NCI-H2081 treated with DMSO at 0.1 percent for 48 hours (cell line): ENCODE measurements around the gene F9.
"Not testable (repeated sequence)": the region's sequence is repeated elsewhere in the genome, so short reads cannot be mapped to it uniquely, and the experiment has no call there.

Source experiments
- DNase-seq: peaks from one replicate; lab custom pipeline; 2025; lab: John Stamatoyannopoulos, UW

The F9 gene

GRCh38 chrX:139530550-139530949 lies at the start of gene F9:
F9 (plus strand) TSS chrX:139530739; CDS start chrX:139530765, 26 bp downstream.
- no peak for DNase-seq

DNA sequence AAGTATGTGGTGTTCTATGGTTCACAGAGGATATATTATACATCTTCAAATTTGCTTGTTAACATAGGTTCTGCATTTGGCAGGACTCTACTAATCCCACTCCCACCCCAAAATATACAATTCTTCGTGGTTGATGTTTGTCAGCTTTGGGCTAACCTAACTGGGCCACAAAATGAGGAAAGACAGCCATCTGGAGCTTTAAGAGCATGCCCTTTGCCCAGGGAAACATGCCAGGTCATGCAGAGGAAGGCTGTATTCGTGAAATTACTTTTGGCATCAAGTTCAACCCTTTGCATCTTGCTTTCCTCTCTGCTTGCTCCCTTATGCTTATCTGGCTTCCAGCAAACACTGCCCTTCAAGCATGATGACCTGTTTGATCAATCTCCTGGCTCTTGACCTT lies 46.8 kb upstream of the F9 start:
- DNase-seq: no peak

DNA sequence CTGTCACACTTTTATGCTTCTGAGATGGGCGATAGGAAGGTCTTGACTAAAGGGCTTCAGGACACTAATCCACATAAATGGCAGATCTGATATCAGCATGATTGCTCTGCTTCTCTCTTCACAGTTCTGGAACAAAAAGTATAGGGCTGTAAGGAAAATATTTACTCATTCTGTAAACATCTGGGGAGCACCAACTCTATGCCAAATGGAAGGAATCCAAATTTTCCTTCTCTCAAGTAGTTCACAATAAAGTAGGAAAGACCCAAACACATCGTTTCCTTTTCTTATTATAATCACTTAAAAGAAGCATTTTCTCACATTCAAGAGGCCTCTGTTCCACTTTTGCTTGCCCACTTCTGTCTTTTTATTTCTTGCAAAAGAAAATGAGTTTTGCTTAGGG lies 45.9 kb upstream of the F9 start:
- no peak for DNase-seq

DNA sequence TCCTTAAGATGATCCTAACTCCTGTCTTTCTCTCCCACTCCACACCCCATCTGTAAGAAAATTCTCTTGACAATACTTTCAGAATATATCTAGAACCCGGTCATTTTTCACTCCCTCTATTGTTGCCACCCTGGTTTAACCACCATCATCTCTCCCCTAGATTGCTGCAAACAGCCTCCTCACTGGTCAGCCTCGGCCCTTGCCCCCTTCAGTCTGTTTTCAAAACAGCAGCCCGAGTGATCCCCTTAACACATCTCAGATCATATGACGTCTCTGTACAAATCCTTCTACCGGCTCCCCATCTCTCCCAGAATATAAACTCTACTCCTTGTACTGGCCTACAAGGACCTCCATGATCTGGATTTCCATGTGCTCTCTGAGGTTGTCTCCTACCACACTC lies 35.2 kb upstream of the F9 start:
- DNase-seq: no peak

GRCh38 chrX:139506333-139506732 lies 24.2 kb upstream of the F9 start:
- DNase-seq: no peak

DNA sequence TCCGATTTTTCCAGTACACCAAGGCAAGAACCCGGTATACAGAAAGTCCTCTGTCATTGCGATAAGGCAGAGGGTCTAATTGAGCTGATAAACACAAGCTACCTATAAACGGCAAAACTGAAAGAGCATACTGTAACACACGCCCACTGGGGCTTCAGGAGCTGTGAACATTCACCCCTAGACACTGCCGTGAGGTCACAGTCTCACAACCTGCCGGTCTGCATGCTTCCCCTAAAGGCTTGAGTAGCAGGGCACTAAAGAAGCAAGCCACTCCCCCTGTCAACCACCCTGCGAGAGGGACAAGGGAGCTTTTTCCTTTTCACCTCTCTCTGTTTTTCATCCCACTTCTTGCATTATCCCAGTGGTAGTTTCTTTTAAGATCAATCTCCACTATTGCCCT lies 22.4 kb upstream of the F9 start:
- no peak for DNase-seq

DNA sequence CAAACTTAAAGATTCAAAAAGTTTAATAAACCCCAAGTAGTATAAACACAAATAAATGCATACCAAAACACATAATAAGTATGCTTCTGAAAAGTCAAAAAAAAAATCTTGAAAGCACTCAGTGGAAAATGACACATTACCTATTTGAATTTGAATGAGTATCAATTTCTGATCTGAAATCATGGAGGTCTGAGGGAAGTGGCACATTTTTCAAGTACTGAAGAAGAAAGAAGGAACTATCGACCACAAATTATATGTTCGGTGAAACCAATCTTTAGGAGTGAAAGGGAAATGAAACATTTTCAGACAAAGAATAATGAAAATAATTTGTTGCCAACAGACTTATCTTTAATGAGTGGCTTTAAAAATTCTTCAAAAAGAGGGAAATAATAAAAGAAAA lies 12.1 kb upstream of the F9 start:
- DNase-seq: no peak

DNA sequence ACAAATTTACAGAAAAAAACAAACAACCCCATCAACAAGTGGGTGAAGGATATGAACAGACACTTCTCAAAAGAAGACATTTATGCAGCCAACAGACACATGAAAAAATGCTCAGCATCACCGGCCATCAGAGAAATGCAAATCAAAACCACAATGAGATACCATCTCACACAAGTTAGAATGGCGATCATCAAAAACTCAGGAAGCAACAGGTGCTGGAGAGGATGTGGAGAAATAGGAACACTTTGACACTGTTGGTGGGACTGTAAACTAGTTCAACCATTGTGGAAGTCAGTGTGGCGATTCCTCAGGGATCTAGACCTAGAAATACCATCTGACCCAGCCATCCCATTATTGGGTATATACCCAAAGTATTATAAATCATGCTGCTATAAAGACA lies 1.7 kb upstream of the F9 start:
- not testable (repeated sequence) for DNase-seq

GRCh38 chrX:139532834-139533233 lies 2.3 kb downstream of the F9 start:
- DNase-seq: no peak

DNA sequence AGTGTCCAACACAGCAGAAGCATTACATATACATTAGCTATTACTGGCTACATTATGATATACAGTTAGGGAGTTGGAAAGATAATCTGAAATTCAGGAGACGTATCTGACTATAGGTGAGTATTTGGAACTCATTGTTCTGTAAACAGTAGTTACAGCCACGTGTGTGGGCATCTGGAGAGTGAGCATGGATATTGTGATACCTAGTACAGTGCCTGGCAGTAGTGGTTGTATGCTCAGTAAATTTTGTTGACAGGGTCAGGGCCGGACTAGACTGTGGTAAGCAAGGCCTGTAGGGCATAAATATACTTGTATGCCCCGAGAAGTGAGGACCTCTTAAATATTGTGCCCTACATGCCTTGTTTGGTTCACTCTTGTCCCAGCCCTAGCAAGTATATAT lies 2.9 kb downstream of the F9 start:
- no peak for DNase-seq

GRCh38 chrX:139538907-139539790 lies 8.6 kb downstream of the F9 start:
- no peak for DNase-seq

GRCh38 chrX:139542652-139543051 lies 12.1 kb downstream of the F9 start:
- DNase-seq: no peak

DNA sequence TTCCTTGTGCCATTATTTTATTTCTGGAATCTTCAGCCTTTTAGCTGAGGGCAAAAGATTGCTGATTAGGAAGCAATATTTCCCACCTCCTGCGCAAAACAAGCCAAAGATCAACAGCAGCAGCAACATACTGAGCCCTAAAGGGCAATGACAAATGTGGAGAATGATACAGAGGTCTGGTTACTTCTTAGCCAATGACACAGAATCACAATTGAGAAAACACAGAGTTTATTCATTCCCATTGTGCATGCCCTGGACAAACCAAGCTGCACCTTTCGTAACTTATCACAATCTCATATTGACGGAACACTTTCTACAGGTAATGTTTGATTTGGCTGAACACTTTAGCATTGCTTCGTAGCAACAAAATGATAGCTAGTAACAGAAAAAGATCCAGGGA lies 13.4 kb downstream of the F9 start:
- no peak for DNase-seq

DNA sequence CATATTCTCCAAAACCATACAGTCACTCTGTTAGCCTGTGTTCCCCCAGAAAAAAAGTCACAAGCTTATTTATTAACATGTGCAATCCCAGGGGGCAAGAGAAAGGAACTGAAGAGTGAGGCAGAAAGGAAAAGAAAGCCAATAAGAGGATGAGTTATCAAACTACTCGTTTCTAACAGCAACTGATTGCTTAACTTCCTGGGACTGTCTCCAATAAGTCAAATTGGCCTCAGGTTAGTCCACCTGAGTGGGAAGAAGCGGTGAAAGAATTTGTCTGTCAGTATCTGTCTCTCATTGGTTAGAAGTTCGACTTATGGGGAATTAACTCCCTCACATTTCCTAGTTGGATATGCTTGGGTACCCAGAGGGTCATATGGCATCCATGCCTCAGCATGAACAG lies 14.1 kb downstream of the F9 start:
- DNase-seq: no peak

GRCh38 chrX:139554376-139554775 lies 23.8 kb downstream of the F9 start:
- DNase-seq: no peak

DNA sequence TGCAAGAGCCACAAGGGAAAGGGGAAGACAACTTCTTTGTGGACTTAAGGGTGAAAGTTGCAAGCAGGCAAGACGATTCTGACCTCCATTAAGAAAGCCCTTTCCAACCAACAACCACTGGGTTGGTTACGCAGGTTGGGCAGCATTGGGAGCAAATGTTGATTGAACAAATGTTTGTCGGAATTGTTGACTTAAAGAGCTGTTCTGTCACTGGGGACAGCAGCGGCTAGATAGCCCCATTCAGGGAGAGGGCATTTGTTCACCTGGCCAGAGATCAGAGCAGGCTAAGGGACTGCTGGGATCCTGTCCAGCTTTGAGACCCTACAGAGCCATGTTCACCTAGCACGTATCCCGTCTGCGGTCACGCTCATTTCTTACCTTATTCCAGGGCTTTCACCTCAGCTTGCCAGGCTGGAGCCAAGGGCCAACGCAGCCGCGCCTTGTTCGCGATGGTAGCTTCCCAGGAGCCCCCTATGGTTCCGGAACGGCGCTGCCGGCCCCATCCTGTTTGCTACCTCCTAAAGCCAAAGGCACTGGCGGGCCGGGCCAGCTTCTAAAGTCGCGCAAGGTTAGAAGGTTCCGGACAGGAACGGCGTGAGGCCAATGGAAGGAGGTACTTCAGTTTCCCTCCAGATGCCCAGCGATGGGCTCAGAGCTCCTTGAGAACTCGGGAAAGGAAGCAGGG lies 24.6 kb downstream of the F9 start:
- DNase-seq: no peak

- no peak for DNase-seq
Observed at GRCh38 chrX:139559383-139560042, 29.0 kb downstream of the F9 start.

GRCh38 chrX:139560221-139560620 lies 29.7 kb downstream of the F9 start:
- DNase-seq: no peak

DNA sequence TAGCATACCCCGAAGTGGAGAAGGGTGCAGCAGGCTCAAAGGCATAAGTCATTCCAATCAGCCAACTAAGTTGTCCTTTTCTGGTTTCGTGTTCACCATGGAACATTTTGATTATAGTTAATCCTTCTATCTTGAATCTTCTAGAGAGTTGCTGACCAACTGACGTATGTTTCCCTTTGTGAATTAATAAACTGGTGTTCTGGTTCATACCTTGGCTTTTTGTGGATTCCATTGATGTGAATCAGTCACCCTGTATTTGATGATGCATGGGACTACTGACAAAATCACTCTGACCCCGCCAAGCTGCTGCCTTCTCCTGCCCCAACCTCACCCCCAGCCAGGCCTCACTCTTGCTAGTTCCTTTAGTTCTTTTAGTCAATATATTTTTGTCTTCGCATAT lies 32.7 kb downstream of the F9 start:
- DNase-seq: no peak

DNA sequence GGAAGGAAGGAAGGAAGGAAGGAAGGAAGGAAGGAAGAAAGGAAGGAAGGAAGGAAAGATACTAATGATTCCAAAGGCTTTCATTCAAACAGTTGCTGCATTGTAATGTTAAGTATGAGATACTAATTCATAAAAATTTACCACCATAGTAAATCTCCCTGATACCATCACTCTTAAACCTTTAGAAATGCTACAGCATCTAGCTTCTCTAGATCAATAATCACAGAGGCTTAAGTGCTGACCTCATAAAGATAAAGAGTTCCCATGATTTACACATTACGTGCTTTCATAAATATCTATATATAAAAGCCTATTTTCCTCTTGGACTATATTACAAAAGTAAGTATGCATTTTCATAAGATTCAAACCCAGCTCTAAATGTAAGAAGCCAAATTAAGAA lies 36.4 kb downstream of the F9 start:
- no peak for DNase-seq

- no peak for DNase-seq
Observed at GRCh38 chrX:139581068-139581467, 50.5 kb downstream of the F9 start.

DNA sequence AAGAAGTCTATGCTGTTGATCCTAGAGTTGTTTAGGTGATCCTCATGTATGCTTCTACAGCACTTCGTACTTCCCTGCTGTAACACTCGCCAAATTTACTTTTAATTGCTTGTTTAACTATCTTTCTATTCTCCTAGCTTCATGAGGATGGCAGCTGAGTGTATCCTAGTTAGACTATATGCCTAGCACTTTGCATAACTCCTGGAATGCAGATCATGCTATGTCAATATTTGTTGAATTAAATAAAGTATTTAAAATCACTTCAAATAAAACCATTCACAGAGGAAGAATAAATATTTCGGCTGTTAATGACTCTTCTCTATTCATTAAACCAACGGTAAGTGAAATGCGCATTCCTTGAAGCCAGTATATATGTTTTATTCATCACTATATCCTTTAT lies 55.1 kb downstream of the F9 start:
- no peak for DNase-seq

GRCh38 chrX:139596068-139596467 lies 65.5 kb downstream of the F9 start:
- no peak for DNase-seq
